ENCODE data around the gene MFAP2. TPM values are rescaled to one million over a fixed set of nuclear protein-coding genes. Genes with fewer than 3 reads are reported as not detected.

MFAP2 gene
- total RNA-seq, 2 experiments from 2014 or later, result not detected

- intact Hi-C loops (cut with micrococcal nuclease), result no loop called here
- Mint-ChIP-seq H3K27ac (no peak overlapping the region), H3K36me3 (ENCODE audit: low read depth) (peaks cover 14% of the 10 kb centered on the region), H3K4me1 (ENCODE audit: low read depth) (peaks cover 7% of the 10 kb centered on the region), H3K27me3 (ENCODE audit: low read depth) (no peaks in the 10 kb centered on the region), H3K4me3 (no peak overlapping the region), H3K9me3 (no peaks in the 10 kb centered on the region)
- no peak for DNase-seq
- CTCF ChIA-PET, result no interaction called here
Measured at GRCh38 chr1:17016317-17016661, 35.9 kb upstream of the MFAP2 start.

DNA sequence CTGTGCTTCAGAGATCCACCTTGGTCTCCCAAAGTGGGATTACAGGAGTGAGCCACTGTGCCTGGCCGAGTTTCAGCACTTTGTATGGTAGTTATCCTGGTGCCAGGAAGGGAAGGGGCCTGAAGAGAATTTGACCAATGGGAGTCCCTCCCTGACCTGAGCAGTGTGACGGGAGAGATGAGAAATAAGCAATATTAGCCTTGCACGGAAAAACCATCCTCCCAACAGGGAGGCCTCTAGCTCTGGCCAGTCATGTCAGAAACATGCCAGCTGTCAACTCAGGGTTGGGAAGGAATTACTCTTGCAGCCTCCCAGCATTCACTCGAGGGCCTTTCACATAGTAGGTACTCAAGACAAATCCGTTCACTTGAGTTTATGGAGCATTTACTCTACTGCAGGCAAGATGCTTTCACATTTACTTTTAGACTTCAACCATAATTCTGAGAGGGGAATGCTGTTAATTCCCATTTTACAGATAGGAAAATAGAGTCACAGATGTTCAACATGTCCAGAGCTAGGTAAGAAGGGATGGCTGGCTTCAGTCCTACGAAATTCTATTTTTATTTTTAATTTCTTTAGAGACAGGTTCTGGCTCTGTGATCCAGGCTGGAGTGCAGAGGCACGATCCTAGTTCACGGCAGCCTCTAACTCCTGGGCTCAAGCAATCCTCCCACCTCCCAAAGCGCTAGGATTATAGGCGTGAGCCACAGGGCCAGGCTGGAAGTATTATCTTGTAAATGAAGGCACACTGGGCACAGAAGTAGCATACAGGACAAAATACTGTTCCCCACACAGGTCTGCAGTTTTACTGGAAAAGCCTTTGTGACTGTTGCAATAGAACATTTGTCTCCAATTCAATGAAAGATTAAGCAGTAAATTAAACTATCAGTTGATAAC, 34.5 kb upstream of the MFAP2 start:
- no peak for DNase-seq
- no peak overlapping the region for H3K27ac Mint-ChIP-seq
- H3K36me3 Mint-ChIP-seq (ENCODE audit: low read depth), result peaks cover 10% of the 10 kb centered on the region
- H3K4me3 Mint-ChIP-seq, result no peak overlapping the region
- no peaks in the 10 kb centered on the region for H3K9me3 Mint-ChIP-seq
- intact Hi-C loops (cut with micrococcal nuclease), result loop anchor here (5.0 kb wide), 1 partner anchor 53 kb away; no protein-coding TSS in a partner anchor
- H3K27me3 Mint-ChIP-seq (ENCODE audit: low read depth), result no peaks in the 10 kb centered on the region
- peaks cover 19% of the 10 kb centered on the region for H3K4me1 Mint-ChIP-seq (ENCODE audit: low read depth)
- CTCF ChIA-PET, result interaction anchor here (0.6 kb wide), 2 partner anchors 77 to 1120 kb away, joined by 4 read pairs; no protein-coding TSS in a partner anchor

DNA sequence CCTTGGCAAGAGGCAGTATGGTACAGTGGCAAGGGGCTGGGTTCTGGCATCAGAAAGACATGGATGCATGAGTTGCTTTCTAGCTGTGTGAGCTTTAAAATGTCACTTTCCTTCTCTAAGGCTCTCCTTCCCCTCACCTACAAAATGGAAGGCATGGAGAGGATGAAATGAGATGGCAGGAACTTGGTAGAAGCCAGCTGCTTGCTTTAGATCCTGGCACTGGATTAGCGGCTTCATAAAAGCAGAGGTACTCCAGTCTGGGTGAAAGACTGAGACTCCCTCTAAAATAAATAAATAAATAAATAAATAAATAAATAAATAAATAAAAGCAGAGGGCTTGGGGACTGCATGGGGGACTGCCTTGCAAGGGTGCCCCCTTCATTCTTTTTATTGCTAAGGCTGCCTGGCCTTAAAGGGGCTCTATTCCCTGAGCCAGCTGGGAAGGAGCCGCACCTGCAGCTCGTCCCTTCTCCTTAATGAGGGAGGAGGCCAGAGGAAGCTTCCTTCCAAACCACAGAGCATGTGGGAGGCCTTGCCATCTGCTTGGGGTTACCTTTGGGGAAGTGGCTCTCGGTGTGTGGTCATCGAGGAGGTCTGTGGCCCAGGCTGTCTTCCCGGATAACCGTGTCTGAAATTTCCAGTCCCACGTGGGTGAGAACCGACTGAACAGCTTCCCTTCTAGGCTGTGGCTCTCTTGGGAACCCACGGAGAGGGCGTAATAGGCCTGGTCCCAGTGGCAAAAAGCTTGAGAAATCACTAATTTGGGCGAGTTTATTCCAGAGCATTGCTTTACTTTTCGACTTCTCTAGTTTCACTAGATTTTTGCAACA, 33.3 kb upstream of the MFAP2 start:
- H3K4me3 Mint-ChIP-seq, result no peak overlapping the region
- no peaks in the 10 kb centered on the region for H3K36me3 Mint-ChIP-seq (ENCODE audit: low read depth)
- CTCF ChIA-PET, result interaction anchor here (0.6 to 0.9 kb wide), 3 partner anchors 10 to 1008 kb away, joined by 3 read pairs; no protein-coding TSS in a partner anchor
- H3K27me3 Mint-ChIP-seq (ENCODE audit: low read depth), result no peaks in the 10 kb centered on the region
- peaks cover 17% of the 10 kb centered on the region for H3K4me1 Mint-ChIP-seq (ENCODE audit: low read depth)
- no peaks in the 10 kb centered on the region for H3K9me3 Mint-ChIP-seq
- intact Hi-C loops (cut with micrococcal nuclease), result loop anchor here (5.0 kb wide), 1 partner anchor 51 kb away; no protein-coding TSS in a partner anchor
- DNase-seq, result no peak
- no peak overlapping the region for H3K27ac Mint-ChIP-seq

GRCh38 chr1:17012775-17013490, 32.5 kb upstream of the MFAP2 start:
- Mint-ChIP-seq H3K36me3 (ENCODE audit: low read depth) (no peaks in the 10 kb centered on the region), H3K27ac (no peak overlapping the region), H3K9me3 (no peaks in the 10 kb centered on the region), H3K4me3 (no peak overlapping the region), H3K27me3 (ENCODE audit: low read depth) (no peaks in the 10 kb centered on the region), H3K4me1 (ENCODE audit: low read depth) (peaks cover 17% of the 10 kb centered on the region)
- intact Hi-C loops (cut with micrococcal nuclease), result loop anchor here (1.0 to 5.0 kb wide), 2 partner anchors 41 to 51 kb away; partner anchors contain the start of gene SDHB
- CTCF ChIA-PET, result interaction anchor here (0.6 kb wide), 2 partner anchors 223 to 1007 kb away, joined by 3 read pairs; no protein-coding TSS in a partner anchor
- no peak for DNase-seq

DNA sequence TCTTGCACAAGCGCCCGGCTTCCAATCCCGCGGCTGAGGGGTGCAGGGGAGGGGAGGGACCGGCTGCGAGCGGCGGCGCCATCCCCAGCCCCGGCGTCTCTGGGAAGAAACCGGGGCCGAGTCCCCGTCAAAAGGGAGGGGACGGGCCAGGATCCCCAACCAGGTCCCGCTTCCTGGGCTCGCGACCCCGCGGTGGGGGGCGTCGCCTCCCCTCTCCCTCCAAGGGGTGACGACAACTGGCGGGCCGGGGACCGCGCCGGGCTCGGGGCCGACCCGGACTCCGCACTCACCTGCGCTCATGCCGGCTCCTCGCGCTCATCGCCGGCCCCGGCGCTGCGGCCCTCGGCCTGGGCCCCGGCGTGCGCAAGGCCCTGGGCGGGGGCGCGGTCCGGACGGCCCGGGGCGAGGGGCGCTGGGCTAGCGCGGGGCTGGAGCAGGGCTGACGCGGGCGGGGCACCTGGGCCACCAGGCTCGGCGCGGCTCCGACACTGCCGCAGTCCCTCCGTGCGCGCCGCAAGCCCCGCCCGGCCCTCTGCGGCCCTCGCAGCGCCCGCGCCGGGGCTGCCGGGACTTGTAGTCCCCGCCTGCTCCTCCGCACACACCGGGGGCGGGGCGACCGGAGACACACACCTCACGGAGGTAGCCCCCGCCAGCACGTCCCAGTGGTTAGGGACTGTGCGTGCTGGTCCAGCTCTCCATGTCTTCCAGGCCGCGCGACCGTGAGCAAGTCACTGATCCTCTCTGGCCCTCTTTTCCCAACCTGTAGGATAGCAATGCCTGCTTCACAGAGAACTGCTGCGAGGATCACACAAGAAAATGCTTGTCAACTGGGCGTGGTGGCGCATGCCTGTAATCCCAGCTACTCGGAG, 31.3 kb upstream of the MFAP2 start, which contains the start of gene ATP13A2:
TSS of gene ATP13A2 (minus strand) at position 490 of the 869 bp plus-strand sequence. CDS start at position 300, 190 bp downstream.
- intact Hi-C loops (cut with micrococcal nuclease), result loop anchor here (1.0 to 5.0 kb wide), 2 partner anchors 43 to 49 kb away; partner anchors contain the start of gene SDHB
- CTCF ChIA-PET, result no interaction called here
- H3K9me3 Mint-ChIP-seq, result no peaks in the 10 kb centered on the region
- no peaks in the 10 kb centered on the region for H3K36me3 Mint-ChIP-seq (ENCODE audit: low read depth)
- peak; percentile 77 for DNase-seq
- peaks cover 17% of the 10 kb centered on the region for H3K4me1 Mint-ChIP-seq (ENCODE audit: low read depth)
- H3K27me3 Mint-ChIP-seq (ENCODE audit: low read depth), result no peaks in the 10 kb centered on the region
- H3K27ac Mint-ChIP-seq, result no peak within 1 kb of the TSS
- peak within 1 kb of the TSS; percentile 81 for H3K4me3 Mint-ChIP-seq

GRCh38 chr1:17011092-17011438, 30.6 kb upstream of the MFAP2 start:
- Mint-ChIP-seq H3K4me3 (peak overlapping the region; percentile 81), H3K4me1 (ENCODE audit: low read depth) (peaks cover 17% of the 10 kb centered on the region), H3K27ac (no peak overlapping the region), H3K36me3 (ENCODE audit: low read depth) (peaks cover 2% of the 10 kb centered on the region), H3K9me3 (no peaks in the 10 kb centered on the region), H3K27me3 (ENCODE audit: low read depth) (no peaks in the 10 kb centered on the region)
- CTCF ChIA-PET, result interaction anchor here (1.2 kb wide), 1 partner anchor 50 kb away, joined by 10 read pairs; no protein-coding TSS in a partner anchor
- intact Hi-C loops (cut with micrococcal nuclease), result loop anchor here (5.0 kb wide), 1 partner anchor 49 kb away; no protein-coding TSS in a partner anchor
- no peak for DNase-seq

DNA sequence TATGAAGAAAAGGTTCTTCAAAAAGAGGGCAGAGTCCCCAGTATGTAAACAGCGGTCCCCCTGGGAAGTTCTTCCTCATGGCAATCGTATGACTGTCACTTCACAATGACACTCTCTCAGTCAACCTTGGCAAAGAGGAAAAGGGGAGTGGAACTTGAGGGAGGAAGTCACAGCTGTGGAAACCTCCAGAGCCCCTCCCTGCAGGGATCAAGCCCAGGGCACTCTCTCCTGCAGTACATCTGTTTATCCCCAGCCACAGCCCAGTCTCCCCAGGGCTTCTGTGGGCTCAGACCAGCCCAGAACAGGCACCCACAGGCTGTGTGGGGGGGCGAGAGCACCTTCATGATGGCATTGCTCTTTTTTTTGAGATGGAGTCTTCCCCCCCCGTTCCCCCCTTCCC, 29.3 kb upstream of the MFAP2 start:
- no peak overlapping the region for H3K27ac Mint-ChIP-seq
- no peaks in the 10 kb centered on the region for H3K9me3 Mint-ChIP-seq
- no peak overlapping the region for H3K4me3 Mint-ChIP-seq
- intact Hi-C loops (cut with micrococcal nuclease), result loop anchor here (5.0 kb wide), 1 partner anchor 47 kb away; no protein-coding TSS in a partner anchor
- CTCF ChIA-PET, result interaction anchor here (0.5 to 1.2 kb wide), 2 partner anchors 36 to 49 kb away, joined by 5 to 10 read pairs; no protein-coding TSS in a partner anchor
- H3K27me3 Mint-ChIP-seq (ENCODE audit: low read depth), result no peaks in the 10 kb centered on the region
- DNase-seq, result no peak
- peaks cover 2% of the 10 kb centered on the region for H3K36me3 Mint-ChIP-seq (ENCODE audit: low read depth)
- peaks cover 17% of the 10 kb centered on the region for H3K4me1 Mint-ChIP-seq (ENCODE audit: low read depth)

- Mint-ChIP-seq H3K4me3 (no peak overlapping the region), H3K36me3 (ENCODE audit: low read depth) (peaks cover 2% of the 10 kb centered on the region), H3K9me3 (no peaks in the 10 kb centered on the region), H3K27me3 (ENCODE audit: low read depth) (no peaks in the 10 kb centered on the region), H3K4me1 (ENCODE audit: low read depth) (peaks cover 17% of the 10 kb centered on the region), H3K27ac (no peak overlapping the region)
- DNase-seq, result no peak
- intact Hi-C loops (cut with micrococcal nuclease), result no loop called here
- CTCF ChIA-PET, result no interaction called here
Measured at GRCh38 chr1:17008208-17008855, 27.9 kb upstream of the MFAP2 start.

DNA sequence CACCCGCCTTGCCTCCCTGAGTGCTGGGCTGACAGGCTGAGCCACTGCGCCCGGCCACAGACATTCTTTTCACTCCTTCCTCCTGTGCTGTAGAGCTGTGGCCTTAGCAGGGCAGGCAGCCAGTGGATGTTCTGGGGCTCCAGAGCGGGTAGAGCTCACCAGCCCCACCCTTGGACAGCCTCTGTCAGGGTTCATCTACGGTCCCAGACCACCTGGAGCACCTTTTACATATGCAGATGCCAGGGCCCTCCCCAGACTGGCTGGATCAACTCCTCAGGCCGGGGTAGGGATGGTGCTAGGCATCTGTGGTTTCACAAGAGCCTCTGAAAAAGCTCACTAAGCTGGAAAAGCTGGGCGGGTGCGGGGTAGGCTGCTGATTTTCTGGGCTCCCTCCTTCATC, 26.7 kb upstream of the MFAP2 start:
- no peaks in the 10 kb centered on the region for H3K9me3 Mint-ChIP-seq
- intact Hi-C loops (cut with micrococcal nuclease), result no loop called here
- peaks cover 4% of the 10 kb centered on the region for H3K36me3 Mint-ChIP-seq (ENCODE audit: low read depth)
- no peak overlapping the region for H3K27ac Mint-ChIP-seq
- H3K4me3 Mint-ChIP-seq, result no peak overlapping the region
- CTCF ChIA-PET, result interaction anchor here (0.5 kb wide), 1 partner anchor 60 kb away, joined by 3 read pairs; no protein-coding TSS in a partner anchor
- no peaks in the 10 kb centered on the region for H3K27me3 Mint-ChIP-seq (ENCODE audit: low read depth)
- peaks cover 17% of the 10 kb centered on the region for H3K4me1 Mint-ChIP-seq (ENCODE audit: low read depth)
- DNase-seq, result no peak

GRCh38 chr1:17005365-17005740, 24.9 kb upstream of the MFAP2 start:
- DNase-seq, result no peak
- no peak overlapping the region for H3K27ac Mint-ChIP-seq
- peaks cover 9% of the 10 kb centered on the region for H3K36me3 Mint-ChIP-seq (ENCODE audit: low read depth)
- no peaks in the 10 kb centered on the region for H3K27me3 Mint-ChIP-seq (ENCODE audit: low read depth)
- intact Hi-C loops (cut with micrococcal nuclease), result no loop called here
- no peaks in the 10 kb centered on the region for H3K9me3 Mint-ChIP-seq
- no peak overlapping the region for H3K4me3 Mint-ChIP-seq
- CTCF ChIA-PET, result no interaction called here
- H3K4me1 Mint-ChIP-seq (ENCODE audit: low read depth), result peaks cover 7% of the 10 kb centered on the region

All from activated naive CD4-positive, alpha-beta T cell treated with anti-CD3 and anti-CD28 coated beads for 36 hours (primary cell).